ENCODE data around the gene COL23A1. TPM values are rescaled to one million over a fixed set of nuclear protein-coding genes. Genes with fewer than 3 reads are reported as not detected.
A peak's percentile ranks its signal among the peaks of the same experiment; 100 is the strongest.

Gene COL23A1
- total and polyA plus RNA-seq, 2 of the 13 experiments (the other 11 are each of a cell fraction or from before 2014, with no cell fraction given) = not detected

- TF ChIP-seq ZBTB10 (CRISPR knock-in tag; IDR thresholded peaks at IDR 0.05; ENCODE audit: borderline replicate concordance) = no peak
- TF ChIP-seq MIXL1 (CRISPR knock-in tag; IDR thresholded peaks at IDR 0.05) = no peak
- TF ChIP-seq MAFG (CRISPR knock-in tag; IDR thresholded peaks at IDR 0.05) = no peak
- TF ChIP-seq KDM1A (CRISPR knock-in tag; IDR thresholded peaks at IDR 0.05) = no peak
- no peak for TF ChIP-seq MXD3 (CRISPR knock-in tag; IDR thresholded peaks at IDR 0.05)
- TF ChIP-seq ZNF260 (CRISPR knock-in tag; IDR thresholded peaks at IDR 0.05; ENCODE audit: borderline replicate concordance, low read depth) = no peak
- TF ChIP-seq DR1 (CRISPR knock-in tag; IDR thresholded peaks at IDR 0.05) = no peak
- no peak for TF ChIP-seq ATF3 (CRISPR knock-in tag; IDR thresholded peaks at IDR 0.05)
- no peak for TF ChIP-seq MYC (CRISPR knock-in tag; IDR thresholded peaks at IDR 0.05; ENCODE audit: borderline replicate concordance)
- TF ChIP-seq AHDC1 (CRISPR knock-in tag; IDR thresholded peaks at IDR 0.05; ENCODE audit: borderline replicate concordance) = no peak
- no peak for TF ChIP-seq ZNF644 (CRISPR knock-in tag; IDR thresholded peaks at IDR 0.05; ENCODE audit: low read depth)
- TF ChIP-seq RARA (CRISPR knock-in tag; IDR thresholded peaks at IDR 0.05) = no peak
- TF ChIP-seq TEAD3 (CRISPR knock-in tag; optimal IDR thresholded peaks at IDR 0.05; ENCODE audit: borderline replicate concordance) = no peak
- no peak for TF ChIP-seq ZSCAN21 (CRISPR knock-in tag; IDR thresholded peaks at IDR 0.05; ENCODE audit: borderline replicate concordance)
- no peak for TF ChIP-seq TRIM24 (CRISPR knock-in tag; IDR thresholded peaks at IDR 0.05)
- TF ChIP-seq ZNF501 (CRISPR knock-in tag; IDR thresholded peaks at IDR 0.05) = peak; percentile 56; the same call in 1 of the 2 replicates
- 0 out of 2 replicates have a peak, but pooled peaks have one; percentile 52 for TF ChIP-seq ZNF235 (CRISPR knock-in tag; IDR thresholded peaks at IDR 0.05; ENCODE audit: borderline replicate concordance)
- no peak for TF ChIP-seq ZNF30 (CRISPR knock-in tag; IDR thresholded peaks at IDR 0.05)
- TF ChIP-seq RNF219 (CRISPR knock-in tag; IDR thresholded peaks at IDR 0.05) = no peak
These were observed 357.2 kb downstream of the COL23A1 start (continued) for GRCh38 chr5:178232920-178233429.
